Chondrocyte (in vitro differentiated cells): ENCODE data around the gene C1QB. TPM values are rescaled to one million over a fixed set of nuclear protein-coding genes. Genes with fewer than 3 reads are reported as not detected.

Source experiments
- DNase-seq: peaks from one replicate; pipeline ENCODE4 v3.0.0; 2021; ENCODE audit warnings: mixed read lengths, low spot score
- H3K27ac Mint-ChIP-seq: one replicate; pipeline ENCODE4 v1.8.0; 2021; ENCODE audit warnings: mild to moderate bottlenecking, moderate library complexity, mixed read lengths; ENCODE audit not compliant: unreplicated experiment
- H3K27me3 Mint-ChIP-seq: 2 replicates; pipeline ENCODE4 v1.8.0; 2021; ENCODE audit warnings: low read depth, mixed read lengths
- H3K36me3 Mint-ChIP-seq: 2 replicates; pipeline ENCODE4 v1.8.0; 2021; ENCODE audit warnings: low read depth, mixed read lengths
- H3K4me1 Mint-ChIP-seq: 2 replicates; pipeline ENCODE4 v1.8.0; 2021; ENCODE audit warnings: low read depth, mild to moderate bottlenecking, mixed read lengths
- H3K4me3 Mint-ChIP-seq: one replicate; pipeline ENCODE4 v1.8.0; 2021; ENCODE audit warnings: mild to moderate bottlenecking, moderate library complexity, mixed read lengths; ENCODE audit not compliant: unreplicated experiment
- H3K9me3 Mint-ChIP-seq: 2 replicates; pipeline ENCODE4 v1.8.0; 2021; ENCODE audit warnings: low read depth, mixed read lengths
- CTCF ChIP-seq: fragments of 200-600 bp; sonication (generic); IDR thresholded peaks from 2 replicates; pipeline ENCODE4 v1.5.0; 2021; ENCODE audit warnings: antibody characterized with exemption, mild to moderate bottlenecking, moderate library complexity
- long read RNA-seq: library from polyadenylated mRNA; stranded (forward); transcript quantifications from one replicate; pipeline ENCODE4 v2.0.0, GENCODE V29; 2021
- total RNA-seq: library from RNA; stranded (reverse); gene quantifications from 3 replicates; pipeline ENCODE4 v1.2.1, GENCODE V29; 2021

The C1QB gene
- total RNA-seq: not detected in 3 replicates
- long read RNA-seq: 0 reads

DNA sequence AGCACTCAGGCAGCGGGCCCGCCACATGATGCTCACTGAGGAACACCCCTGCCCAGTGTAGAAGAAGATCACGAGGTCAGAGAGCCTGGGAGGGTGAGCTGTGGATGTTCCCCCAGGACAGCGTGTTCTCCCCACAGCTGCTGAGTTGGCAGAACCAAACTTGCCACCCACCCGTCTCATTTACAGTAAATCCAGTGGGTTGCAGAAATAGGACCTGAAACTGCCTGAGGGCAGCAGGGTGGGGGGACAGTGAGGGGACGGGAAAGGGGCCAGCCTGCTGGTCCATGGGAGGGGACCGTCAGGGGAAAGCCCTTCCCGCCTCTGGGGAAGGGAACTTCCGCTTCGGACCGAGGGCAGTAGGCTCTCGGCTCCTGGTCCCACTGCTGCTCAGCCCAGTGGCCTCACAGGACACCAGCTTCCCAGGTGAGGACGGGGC lies at the start of gene C1QB:
Gene C1QB (plus strand): TSS at position 356 of the 436 bp plus-strand sequence. CDS start 6,227 bp downstream, outside the sequence.
- Mint-ChIP-seq H3K36me3 (no peaks in the 10 kb centered on the region), H3K4me3 (no peak within 1 kb of the TSS), H3K27me3 (peaks cover 49% of the 10 kb centered on the region), H3K27ac (no peak within 1 kb of the TSS), H3K4me1 (no peaks in the 10 kb centered on the region), H3K9me3 (no peaks in the 10 kb centered on the region)
- no peak for DNase-seq
- no peak for TF ChIP-seq CTCF

DNA sequence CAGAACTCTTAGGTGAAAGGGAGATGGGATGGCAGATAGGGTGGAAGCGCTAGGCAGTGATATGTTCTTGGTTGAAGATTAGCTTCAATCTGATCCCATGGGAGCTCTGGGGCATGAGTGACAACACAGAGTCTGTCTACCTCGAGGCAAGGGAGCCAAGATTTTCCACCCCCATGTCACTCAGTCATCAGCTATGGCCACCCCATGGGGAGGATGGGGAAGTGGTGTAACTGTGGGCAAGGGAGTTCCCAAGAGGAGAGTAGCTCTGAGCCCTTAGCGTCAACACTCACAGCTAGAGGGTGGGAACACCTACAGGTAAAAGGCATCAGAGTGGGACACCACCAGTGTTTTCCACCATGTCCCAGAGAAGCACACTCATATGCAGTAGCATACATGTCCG lies 46.9 kb upstream of the C1QB start:
- Mint-ChIP-seq H3K27me3 (peaks cover 77% of the 10 kb centered on the region), H3K27ac (no peak overlapping the region), H3K4me1 (no peaks in the 10 kb centered on the region), H3K4me3 (no peak overlapping the region), H3K36me3 (no peaks in the 10 kb centered on the region), H3K9me3 (no peaks in the 10 kb centered on the region)
- TF ChIP-seq CTCF: no peak
- no peak for DNase-seq

GRCh38 chr1:22607154-22607553 lies 45.9 kb upstream of the C1QB start:
- no peak for DNase-seq
- no peak overlapping the region for H3K4me3 Mint-ChIP-seq
- H3K27ac Mint-ChIP-seq: no peak overlapping the region

GRCh38 chr1:22608361-22608760 lies 44.7 kb upstream of the C1QB start:
- H3K4me1 Mint-ChIP-seq: no peaks in the 10 kb centered on the region
- no peak overlapping the region for H3K27ac Mint-ChIP-seq
- TF ChIP-seq CTCF: no peak
- no peaks in the 10 kb centered on the region for H3K9me3 Mint-ChIP-seq
- H3K4me3 Mint-ChIP-seq: no peak overlapping the region
- H3K36me3 Mint-ChIP-seq: no peaks in the 10 kb centered on the region
- DNase-seq: no peak
- peaks cover 79% of the 10 kb centered on the region for H3K27me3 Mint-ChIP-seq

More at GRCh38 chr1:22607154-22607553, 45.9 kb upstream of the C1QB start:
- Mint-ChIP-seq H3K9me3 (no peaks in the 10 kb centered on the region), H3K36me3 (no peaks in the 10 kb centered on the region), H3K4me1 (no peaks in the 10 kb centered on the region), H3K27me3 (peaks cover 80% of the 10 kb centered on the region)
- TF ChIP-seq CTCF: no peak

GRCh38 chr1:22609291-22609690 lies 43.7 kb upstream of the C1QB start:
- no peak overlapping the region for H3K27ac Mint-ChIP-seq
- DNase-seq: no peak
- H3K27me3 Mint-ChIP-seq: peaks cover 75% of the 10 kb centered on the region
- H3K9me3 Mint-ChIP-seq: no peaks in the 10 kb centered on the region
- no peaks in the 10 kb centered on the region for H3K4me1 Mint-ChIP-seq
- no peak overlapping the region for H3K4me3 Mint-ChIP-seq
- H3K36me3 Mint-ChIP-seq: no peaks in the 10 kb centered on the region
- TF ChIP-seq CTCF: no peak
